ENCODE measurements around the gene MAP1A.

DNA sequence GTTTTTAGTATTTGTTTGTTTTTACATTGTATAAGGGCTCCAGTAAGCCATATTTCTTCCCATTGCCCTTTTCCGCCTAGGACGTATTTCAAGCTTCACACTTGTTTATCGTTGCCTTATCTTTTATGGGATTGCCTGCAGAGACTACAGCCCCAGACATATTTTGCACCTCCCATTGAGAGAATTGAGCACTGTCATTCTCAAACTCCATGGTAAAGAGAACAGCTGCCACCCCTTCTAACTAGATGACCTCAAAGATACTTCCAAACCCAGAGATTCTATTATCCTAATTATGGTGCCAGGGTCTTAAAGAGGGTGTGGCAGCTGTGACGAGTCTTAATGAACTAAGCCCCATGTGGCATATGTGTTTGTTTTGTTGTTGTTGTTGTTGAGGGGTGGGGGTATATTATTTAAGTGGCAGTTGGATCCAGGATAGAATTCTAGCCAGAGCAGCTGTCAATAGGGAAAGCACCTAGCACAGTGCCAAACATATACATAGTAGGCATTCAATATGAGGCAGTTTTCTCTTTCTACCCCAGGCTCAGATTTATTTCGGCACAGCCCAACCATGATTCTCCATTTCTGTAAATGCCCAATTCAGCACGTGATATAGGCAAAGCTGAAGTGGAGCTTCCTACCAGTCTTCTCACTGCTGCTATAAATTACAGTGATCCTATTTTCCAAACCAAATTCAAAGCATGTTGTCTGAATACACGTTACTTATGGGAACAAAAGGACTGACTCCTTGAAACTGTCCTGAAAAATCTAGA lies 23.5 kb upstream of the MAP1A start:
- no peak for TF ChIP-seq CTCF (IDR thresholded peaks at IDR 0.05)
- no peak for TF ChIP-seq POLR2A (IDR thresholded peaks at IDR 0.05)

Measured in testis (tissue), 2 donors.